HCT116 (cell line): ENCODE results near the gene PTDSS2.

Experiments
- EGR1 ChIP-seq: IDR thresholded peaks from 2 replicates; pipeline ENCODE4 v1.6.1; 2012; ENCODE audit warnings: low read depth
- TF ChIP-seq, protein P1 (sequence below): IDR thresholded peaks from 2 replicates; pipeline ENCODE4 v1.6.1; 2012; ENCODE audit warnings: low read depth

DNA sequence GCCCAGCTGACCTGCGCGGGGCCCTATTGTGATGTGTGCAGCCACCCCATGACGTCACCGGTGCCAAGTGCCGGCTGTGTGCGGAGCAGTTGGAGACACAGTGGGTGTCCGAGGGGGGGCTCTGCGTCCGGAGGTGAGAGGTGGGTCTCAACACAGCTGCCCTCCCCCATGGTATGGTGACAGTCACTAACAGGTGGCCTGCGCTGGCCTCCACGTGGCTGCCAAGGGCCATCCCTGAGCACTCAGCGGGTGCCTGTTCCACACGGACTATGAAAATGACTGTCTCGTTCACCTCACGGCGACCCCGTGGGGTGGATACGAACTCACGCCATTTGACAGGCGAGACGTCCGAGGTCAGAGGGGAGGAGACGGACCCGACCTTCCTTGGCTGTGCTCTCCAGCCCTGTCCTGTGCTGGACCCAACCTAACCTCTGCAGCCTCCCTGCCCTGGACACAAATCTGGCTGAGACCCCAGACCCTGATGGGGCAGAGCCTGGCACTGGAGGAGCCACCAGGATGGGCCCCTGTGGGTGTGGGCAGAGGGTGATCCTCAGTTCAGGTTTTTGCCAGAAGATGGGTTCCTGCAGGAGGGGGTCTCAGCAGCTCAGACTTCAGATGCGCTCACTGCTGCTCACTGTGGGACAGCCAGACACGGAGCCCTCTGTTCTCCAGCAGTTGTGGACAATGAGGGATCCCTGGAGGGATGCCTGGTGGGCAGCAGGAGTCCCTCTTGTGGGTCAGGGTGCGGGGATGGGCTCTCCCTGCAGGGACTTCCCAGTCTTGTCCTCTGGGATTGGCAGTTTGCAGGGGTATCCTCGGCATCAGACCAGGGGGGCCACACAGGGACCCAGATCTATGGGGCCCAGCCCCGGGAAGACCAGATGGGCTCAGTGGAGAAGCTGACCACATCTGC lies 79.0 kb downstream of the PTDSS2 start:
- TF ChIP-seq, protein P1, sequence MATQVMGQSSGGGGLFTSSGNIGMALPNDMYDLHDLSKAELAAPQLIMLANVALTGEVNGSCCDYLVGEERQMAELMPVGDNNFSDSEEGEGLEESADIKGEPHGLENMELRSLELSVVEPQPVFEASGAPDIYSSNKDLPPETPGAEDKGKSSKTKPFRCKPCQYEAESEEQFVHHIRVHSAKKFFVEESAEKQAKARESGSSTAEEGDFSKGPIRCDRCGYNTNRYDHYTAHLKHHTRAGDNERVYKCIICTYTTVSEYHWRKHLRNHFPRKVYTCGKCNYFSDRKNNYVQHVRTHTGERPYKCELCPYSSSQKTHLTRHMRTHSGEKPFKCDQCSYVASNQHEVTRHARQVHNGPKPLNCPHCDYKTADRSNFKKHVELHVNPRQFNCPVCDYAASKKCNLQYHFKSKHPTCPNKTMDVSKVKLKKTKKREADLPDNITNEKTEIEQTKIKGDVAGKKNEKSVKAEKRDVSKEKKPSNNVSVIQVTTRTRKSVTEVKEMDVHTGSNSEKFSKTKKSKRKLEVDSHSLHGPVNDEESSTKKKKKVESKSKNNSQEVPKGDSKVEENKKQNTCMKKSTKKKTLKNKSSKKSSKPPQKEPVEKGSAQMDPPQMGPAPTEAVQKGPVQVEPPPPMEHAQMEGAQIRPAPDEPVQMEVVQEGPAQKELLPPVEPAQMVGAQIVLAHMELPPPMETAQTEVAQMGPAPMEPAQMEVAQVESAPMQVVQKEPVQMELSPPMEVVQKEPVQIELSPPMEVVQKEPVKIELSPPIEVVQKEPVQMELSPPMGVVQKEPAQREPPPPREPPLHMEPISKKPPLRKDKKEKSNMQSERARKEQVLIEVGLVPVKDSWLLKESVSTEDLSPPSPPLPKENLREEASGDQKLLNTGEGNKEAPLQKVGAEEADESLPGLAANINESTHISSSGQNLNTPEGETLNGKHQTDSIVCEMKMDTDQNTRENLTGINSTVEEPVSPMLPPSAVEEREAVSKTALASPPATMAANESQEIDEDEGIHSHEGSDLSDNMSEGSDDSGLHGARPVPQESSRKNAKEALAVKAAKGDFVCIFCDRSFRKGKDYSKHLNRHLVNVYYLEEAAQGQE = no peak
- TF ChIP-seq EGR1 = no peak
